NT2/D1 (cell line): ENCODE results near the gene OSBPL2.

ENCODE experiments used
- SUZ12 ChIP-seq: IDR thresholded peaks from 2 replicates; pipeline ENCODE4 v1.6.1; 2011; ENCODE audit not compliant: insufficient read length, insufficient read depth; ENCODE audit errors: extremely low read depth
- ZNF274 ChIP-seq: IDR thresholded peaks from 2 replicates; pipeline ENCODE4 v1.6.1; 2011; ENCODE audit warnings: mild to moderate bottlenecking, low read depth, low read length

DNA sequence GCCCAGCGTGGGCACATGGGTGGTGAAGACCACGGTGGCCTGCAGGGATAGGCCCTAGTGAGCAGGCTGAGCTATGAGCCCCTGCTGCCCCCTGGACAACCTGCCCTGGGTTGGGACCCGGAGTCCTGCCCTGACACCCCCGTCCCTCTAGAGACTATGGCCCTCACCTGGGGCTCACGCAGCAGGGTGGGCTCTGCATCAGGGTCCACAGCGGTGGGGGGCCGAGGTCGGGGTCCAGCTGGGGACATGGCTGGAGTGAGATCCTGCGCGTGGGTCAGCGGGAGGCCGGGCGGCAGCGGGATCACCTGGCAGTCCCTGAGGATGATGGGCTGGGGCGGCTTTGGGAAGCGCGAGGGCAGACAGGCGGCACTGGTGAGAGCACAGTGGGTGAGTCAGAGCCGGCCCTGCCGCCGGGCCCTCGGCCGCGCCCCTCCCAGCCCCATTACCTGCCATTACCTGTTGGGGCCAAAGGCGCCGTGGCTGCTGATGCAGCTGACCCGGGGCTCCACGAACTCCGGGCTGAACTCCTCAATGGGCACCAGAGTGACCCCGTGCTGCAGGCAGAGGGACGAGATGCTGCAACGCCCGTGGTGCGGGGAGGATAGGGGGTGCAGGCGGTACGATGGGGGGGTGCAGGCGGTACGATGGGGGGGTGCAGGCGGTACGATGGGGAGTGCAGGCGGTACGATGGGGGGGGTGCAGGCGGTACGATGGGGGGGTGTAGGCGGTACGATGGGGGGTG, 92.4 kb downstream of the OSBPL2 start:
- TF ChIP-seq SUZ12 (no peak), ZNF274 (no peak)
